ENCODE results near the gene RIN3.

RIN3 gene

DNA sequence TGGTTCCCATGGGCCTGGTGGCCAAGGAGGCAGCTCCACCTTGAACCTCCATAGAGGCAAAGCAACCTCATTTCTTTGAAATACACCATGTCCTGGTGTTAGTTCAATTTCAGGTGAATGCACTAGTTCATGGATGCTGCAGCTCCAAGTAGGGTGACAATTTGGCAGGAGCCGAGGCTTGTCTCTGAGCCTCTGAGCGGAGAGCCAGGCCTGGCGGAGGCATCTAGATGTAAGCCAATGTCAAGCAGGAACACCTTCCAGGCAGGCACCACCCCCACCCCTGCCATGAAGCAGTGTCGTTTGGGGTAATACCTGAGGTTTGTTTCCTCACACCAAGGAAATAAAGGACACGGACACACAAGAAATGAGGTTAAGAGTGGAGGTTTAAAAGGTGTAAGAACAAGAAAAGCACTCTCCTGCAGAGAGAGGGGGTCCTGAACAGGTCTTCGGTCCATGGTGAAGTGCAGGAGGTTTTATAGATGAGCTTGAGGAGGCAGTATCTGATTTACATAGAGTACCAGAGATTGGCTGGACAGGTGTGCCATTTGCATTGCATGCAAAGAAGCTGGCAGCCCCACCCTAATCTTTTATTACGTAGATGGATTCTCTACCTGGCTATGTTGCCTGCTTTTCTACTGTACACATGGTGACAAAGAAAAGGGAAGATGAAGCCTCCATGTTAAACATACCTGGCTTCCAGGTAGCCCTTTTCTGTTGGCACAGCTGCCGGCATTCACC is 60.3 kb downstream of the RIN3 start:
- TF ChIP-seq, protein P1, sequence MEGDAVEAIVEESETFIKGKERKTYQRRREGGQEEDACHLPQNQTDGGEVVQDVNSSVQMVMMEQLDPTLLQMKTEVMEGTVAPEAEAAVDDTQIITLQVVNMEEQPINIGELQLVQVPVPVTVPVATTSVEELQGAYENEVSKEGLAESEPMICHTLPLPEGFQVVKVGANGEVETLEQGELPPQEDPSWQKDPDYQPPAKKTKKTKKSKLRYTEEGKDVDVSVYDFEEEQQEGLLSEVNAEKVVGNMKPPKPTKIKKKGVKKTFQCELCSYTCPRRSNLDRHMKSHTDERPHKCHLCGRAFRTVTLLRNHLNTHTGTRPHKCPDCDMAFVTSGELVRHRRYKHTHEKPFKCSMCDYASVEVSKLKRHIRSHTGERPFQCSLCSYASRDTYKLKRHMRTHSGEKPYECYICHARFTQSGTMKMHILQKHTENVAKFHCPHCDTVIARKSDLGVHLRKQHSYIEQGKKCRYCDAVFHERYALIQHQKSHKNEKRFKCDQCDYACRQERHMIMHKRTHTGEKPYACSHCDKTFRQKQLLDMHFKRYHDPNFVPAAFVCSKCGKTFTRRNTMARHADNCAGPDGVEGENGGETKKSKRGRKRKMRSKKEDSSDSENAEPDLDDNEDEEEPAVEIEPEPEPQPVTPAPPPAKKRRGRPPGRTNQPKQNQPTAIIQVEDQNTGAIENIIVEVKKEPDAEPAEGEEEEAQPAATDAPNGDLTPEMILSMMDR (IDR thresholded peaks at IDR 0.05; ENCODE audit: extremely low read depth, missing control alignments): no peak
- DNase-seq (ENCODE audit: low spot score): no peak

DNA sequence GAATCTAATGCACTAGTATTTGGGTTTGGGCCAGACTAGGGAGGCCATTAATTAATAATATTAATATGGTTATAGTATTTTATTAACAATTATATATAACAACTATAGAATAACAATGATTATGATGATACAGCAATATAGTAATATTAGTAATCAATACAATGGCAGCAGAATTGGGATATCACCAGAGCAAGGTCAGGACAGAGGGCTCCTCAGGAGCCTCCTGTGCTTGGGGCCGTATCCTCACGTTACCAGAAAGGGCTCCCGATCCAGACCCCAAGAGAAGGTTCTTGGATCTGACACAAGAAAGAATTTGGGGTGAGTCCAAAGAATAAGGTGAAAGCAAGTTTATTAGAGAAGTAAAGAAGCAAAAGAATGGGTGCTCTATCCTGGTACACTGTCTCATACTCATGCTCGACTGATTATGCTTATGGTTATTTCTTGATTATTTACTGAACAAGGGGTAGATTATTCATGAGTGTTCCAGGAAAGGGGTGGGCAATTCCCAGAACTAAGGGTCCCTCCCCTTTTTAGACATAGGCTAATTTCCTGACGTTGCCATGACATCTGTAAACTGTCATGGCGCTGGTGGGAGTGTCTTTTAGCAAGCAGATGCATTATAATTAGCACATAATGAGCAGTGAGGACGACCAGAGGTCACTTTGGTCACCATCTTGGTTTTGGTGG is 61.6 kb downstream of the RIN3 start:
- TF ChIP-seq, protein P1 (IDR thresholded peaks at IDR 0.05; ENCODE audit: extremely low read depth, missing control alignments): no peak
- no peak for DNase-seq (ENCODE audit: low spot score)

DNA sequence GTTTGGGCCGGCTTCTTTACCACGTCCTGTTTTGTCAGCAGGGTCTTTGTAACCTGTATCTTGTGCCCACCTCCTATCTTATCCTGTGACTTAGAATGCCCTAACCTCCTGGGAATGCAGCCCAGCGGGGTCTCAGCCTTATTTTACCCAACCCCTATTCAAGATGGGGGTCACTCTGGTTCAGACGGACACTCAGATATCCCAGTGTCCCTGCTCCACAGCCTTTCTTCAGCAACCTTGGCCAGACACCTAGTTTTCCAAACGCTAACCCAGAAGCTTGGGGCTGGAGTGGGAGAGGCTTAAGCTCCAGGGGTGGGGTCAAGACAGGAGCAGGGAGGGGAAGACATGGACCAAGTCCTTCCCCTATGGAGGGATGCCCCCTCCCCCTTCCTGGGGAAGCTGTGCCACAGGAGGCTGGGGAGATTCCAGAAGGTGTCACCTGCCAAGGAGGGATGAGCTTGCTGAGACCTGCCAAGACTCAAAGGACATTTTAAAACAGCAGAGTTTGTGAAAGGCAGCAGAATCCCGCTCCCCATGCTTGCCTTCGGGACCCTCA is 62.2 kb downstream of the RIN3 start:
- TF ChIP-seq, protein P1 (IDR thresholded peaks at IDR 0.05; ENCODE audit: extremely low read depth, missing control alignments): no peak
- DNase-seq (ENCODE audit: low spot score): no peak

DNA sequence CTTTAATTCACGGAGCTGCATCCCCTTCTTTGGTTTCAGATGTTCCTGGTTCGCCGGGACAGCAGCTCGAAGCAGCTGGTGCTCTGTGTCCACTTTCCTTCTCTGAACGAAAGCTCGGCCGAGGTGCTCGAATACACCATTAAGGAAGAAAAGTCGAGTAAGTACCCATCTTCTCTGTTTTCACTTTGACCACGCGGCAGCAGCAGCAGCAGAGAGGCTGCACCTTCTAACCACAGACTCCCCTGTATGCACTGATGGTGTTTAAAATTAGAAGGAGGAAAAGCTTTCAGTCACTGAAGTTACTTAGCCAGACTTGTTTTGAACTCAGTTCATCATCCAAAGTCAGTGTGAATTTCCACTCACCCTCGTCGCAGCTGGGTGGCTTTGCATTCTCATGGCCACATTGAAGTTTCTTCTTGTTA is 63.8 kb downstream of the RIN3 start:
- DNase-seq (ENCODE audit: low spot score): peak; percentile 59
- TF ChIP-seq, protein P1 (IDR thresholded peaks at IDR 0.05; ENCODE audit: extremely low read depth, missing control alignments): no peak

DNA sequence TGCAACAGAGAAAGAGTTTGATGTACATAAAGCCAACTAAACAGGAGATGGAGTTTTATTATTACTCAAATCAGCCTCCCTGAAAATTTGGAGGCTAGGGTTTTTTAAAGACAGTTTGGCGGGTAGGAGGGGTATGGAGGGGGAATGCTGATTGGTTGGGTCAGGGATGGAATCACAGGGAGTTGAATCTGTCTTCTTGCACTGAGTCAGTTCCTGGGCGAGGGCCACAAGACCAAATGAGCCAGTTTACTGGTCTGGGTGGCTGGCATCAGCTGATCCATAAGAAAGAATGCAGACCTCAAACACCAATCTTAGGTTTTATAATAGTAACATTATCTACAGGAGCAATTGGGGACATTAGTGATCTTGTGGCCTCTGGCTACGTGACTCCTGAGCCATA is 64.9 kb downstream of the RIN3 start:
- TF ChIP-seq, protein P1 (IDR thresholded peaks at IDR 0.05; ENCODE audit: extremely low read depth, missing control alignments): no peak
- no peak for DNase-seq (ENCODE audit: low spot score)

DNA sequence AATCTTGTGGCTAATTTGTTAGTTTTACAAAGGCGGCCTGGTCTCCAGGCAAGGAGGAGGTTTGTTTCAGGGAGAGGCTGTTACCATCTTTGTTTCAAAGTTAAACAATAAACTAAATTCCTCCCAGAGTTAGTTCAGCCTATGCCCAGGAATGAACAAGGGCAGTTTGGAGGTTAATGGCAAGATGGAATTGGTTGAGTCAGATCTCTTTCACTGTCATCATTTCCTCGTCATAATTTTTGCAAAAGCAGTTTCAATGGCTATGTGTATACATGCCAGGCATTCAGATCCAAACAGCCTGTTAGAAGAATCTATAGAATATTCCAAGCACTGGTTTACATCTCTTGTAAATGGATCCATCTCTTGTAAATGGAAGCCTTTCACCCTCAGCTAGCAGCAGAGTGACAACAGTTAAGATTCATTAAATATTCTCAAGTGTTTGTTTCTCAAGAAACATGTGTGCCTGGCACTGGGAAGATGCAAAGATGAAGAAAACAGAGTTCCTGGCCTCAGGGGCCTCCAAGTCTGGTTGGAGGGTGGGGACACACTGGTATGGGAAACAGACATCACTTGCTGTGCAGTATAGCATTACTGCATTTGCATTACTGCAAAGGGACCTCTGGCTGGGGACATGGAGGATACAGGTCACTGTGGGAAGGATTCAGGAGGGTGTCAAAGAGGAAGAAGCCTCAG is 65.8 kb downstream of the RIN3 start:
- DNase-seq (ENCODE audit: low spot score): no peak
- TF ChIP-seq, protein P1 (IDR thresholded peaks at IDR 0.05; ENCODE audit: extremely low read depth, missing control alignments): no peak

DNA sequence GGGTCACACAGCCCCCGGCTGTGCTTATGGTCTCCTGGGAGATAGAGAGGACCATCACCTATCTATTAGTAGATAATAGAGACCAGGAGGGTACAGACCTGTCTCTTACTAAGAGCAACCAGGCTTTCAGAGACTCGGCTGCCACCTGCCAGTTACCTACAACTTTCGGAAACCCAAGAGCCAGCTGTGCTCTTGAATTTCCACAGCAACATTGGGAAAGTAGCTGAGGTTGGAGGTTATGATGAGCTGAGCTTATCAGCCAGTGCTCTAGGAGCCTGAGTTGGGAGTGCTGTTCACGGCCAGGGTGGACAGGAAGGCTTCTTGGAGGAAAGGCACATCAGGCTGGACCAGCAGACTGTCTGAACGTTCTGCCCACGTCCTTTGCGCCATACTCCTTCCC is 67.6 kb downstream of the RIN3 start:
- TF ChIP-seq, protein P1 (IDR thresholded peaks at IDR 0.05; ENCODE audit: extremely low read depth, missing control alignments): no peak
- DNase-seq (ENCODE audit: low spot score): no peak
